Panc1 (cell line): ENCODE data around the gene CDH23. TPM values are rescaled to one million over a fixed set of nuclear protein-coding genes. Genes with fewer than 3 reads are reported as not detected.

Experiments
- ATAC-seq: fragments of 200-7000 bp; cut with Tn5 transposase; 2 replicates; pipeline ENCODE4 v1.9.1; 2020; ENCODE audit warnings: mild to moderate bottlenecking, moderate library complexity
- BruUV-seq: library from RNA; stranded (reverse); fragments of 400-500 nt; replicated peaks from 2 replicates; lab custom pipeline; 2021; lab: Mats Ljungman, UMichigan
- CTCF ChIA-PET: fragments of 300-600 bp; sonication (Branson Sonifier 250); formaldehyde crosslinking; loops from one replicate; lab custom pipeline; 2022; ENCODE audit warnings: antibody characterized with exemption; lab: Charles Lee
- POLR2A ChIA-PET: fragments of 300-600 bp; sonication (Branson Sonifier 250); formaldehyde crosslinking; loops from one replicate; lab custom pipeline; 2022; ENCODE audit warnings: antibody characterized with exemption; lab: Charles Lee
- DNase-seq: peaks from one replicate; pipeline ENCODE4 v3.0.0-alpha.2; 2010; ENCODE audit warnings: low read depth, low spot score
- H3K27ac ChIP-seq: 2 replicates; pipeline ENCODE4 v1.5.1; 2011; ENCODE audit warnings: mild to moderate bottlenecking, low read length, inconsistent platforms
- H3K27me3 ChIP-seq: fragments of 200-500 bp; sonication (Bioruptor generic); 2 replicates; pipeline ENCODE4 v1.6.0; 2014; ENCODE audit warnings: low read length, inconsistent platforms; ENCODE audit not compliant: control insufficient read depth, insufficient read depth
- H3K36me3 ChIP-seq: fragments of 200-500 bp; sonication (Bioruptor generic); 2 replicates; pipeline ENCODE4 v1.5.1; 2014; ENCODE audit warnings: inconsistent platforms, mild to moderate bottlenecking, low read length, moderate library complexity; ENCODE audit not compliant: control insufficient read depth, insufficient read depth
- H3K4me1 ChIP-seq: 2 replicates; pipeline ENCODE4 v1.5.1; 2011; ENCODE audit warnings: inconsistent platforms, mild to moderate bottlenecking, low read length, moderate library complexity; ENCODE audit not compliant: control insufficient read depth, insufficient read depth
- H3K4me3 ChIP-seq, 2 experiments: 2 replicates each; pipeline ENCODE4 v1.5.1; 2011 to 2012; ENCODE audit warnings: low read depth in 2 of 2, low read length in 2 of 2, mild to moderate bottlenecking in 2 of 2, inconsistent platforms in 1 of 2, moderate library complexity in 1 of 2
- H3K9me3 ChIP-seq: fragments of 200-500 bp; sonication (Bioruptor generic); 2 replicates; pipeline ENCODE4 v1.5.1; 2014; ENCODE audit warnings: low read depth, mild to moderate bottlenecking, inconsistent platforms, low read length, moderate library complexity; ENCODE audit not compliant: control insufficient read depth, insufficient read depth
- CTCF ChIP-seq: fragments of 450-650 bp; IDR thresholded peaks from 2 replicates; pipeline ENCODE4 v1.5.1; 2017; ENCODE audit warnings: mild to moderate bottlenecking
- POLR2AphosphoS5 ChIP-seq: IDR thresholded peaks from 2 replicates; pipeline ENCODE4 v1.6.1; 2012; ENCODE audit warnings: mild to moderate bottlenecking, low read depth, low read length, moderate library complexity
- REST ChIP-seq, 2 experiments: IDR thresholded peaks; 2 replicates each; pipeline ENCODE4 v1.6.1; 2011 to 2012; ENCODE audit warnings: low read depth in 2 of 2, control low read depth in 1 of 2, low read length in 1 of 2, mild to moderate bottlenecking in 1 of 2, moderate library complexity in 1 of 2; ENCODE audit not compliant: insufficient read depth in 1 of 2
- SIN3A ChIP-seq: IDR thresholded peaks from 2 replicates; pipeline ENCODE4 v1.6.1; 2012; ENCODE audit warnings: low read depth, mild to moderate bottlenecking, low read length, moderate library complexity, borderline replicate concordance; ENCODE audit not compliant: insufficient read depth
- TCF7L2 ChIP-seq: IDR thresholded peaks from 2 replicates; pipeline ENCODE4 v1.6.1; 2011; ENCODE audit warnings: mild to moderate bottlenecking, low read depth, low read length, inconsistent platforms
- in situ Hi-C: cut with HindIII; loops from 2 replicates; pipeline ENCODE4 v1.10.0; 2016; ENCODE audit warnings: low sequenced_read_pairs, low pct_unique_long_range_greater_than_20kb
- intact Hi-C: fragments of 100-400 bp; cut with micrococcal nuclease; formaldehyde crosslinking; loops from one replicate; pipeline ENCODE4 v1.10.0; 2022; ENCODE audit not compliant: unreplicated experiment
- total RNA-seq: library from RNA; stranded (reverse); gene quantifications from one replicate; pipeline ENCODE4 v1.2.1, GENCODE V29; 2021; ENCODE audit not compliant: unreplicated experiment

Gene CDH23
- total RNA-seq, 1 experiment from 2014 or later = 2.7 TPM

GRCh38 chr10:71616817-71617654, 220.3 kb downstream of the CDH23 start:
- H3K9me3 ChIP-seq = no peaks in the 10 kb centered on the region
- no peaks in the 10 kb centered on the region; the same call in 1 of the 2 replicates for H3K27me3 ChIP-seq
- no peak for DNase-seq
- CTCF ChIA-PET = interaction anchor here (0.7 to 1.2 kb wide), 3 partner anchors 47 to 221 kb away, joined by 3 to 5 read pairs (median 4); no protein-coding TSS in a partner anchor
- POLR2A ChIA-PET = no interaction called here
- in situ Hi-C loops (no loop called here), intact Hi-C loops (no loop called here)
- peaks cover 5% of the 10 kb centered on the region; the same call in 1 of the 2 replicates for H3K4me1 ChIP-seq
- H3K4me3 ChIP-seq = no peak overlapping the region
- no peak overlapping the region for H3K27ac ChIP-seq
- ATAC-seq = no peak
- no TSS peak for BruUV-seq
- H3K36me3 ChIP-seq = no peaks in the 10 kb centered on the region
- TF ChIP-seq TCF7L2 (no peak), SIN3A (no peak)

- in situ Hi-C loops (no loop called here), intact Hi-C loops (no loop called here)
- TF ChIP-seq REST (IDR thresholded peaks at IDR 0.05; ENCODE audit: insufficient read depth in 1 of 2, low read depth in 2 of 2, low read length in 1 of 2) = no peak
- TF ChIP-seq POLR2AphosphoS5 = no peak
- no peak for TF ChIP-seq TCF7L2
- no peak for TF ChIP-seq CTCF
- TF ChIP-seq SIN3A = no peak
- Histone ChIP-seq H3K4me3 (no peak overlapping the region), H3K4me1 (peaks cover 17% of the 10 kb centered on the region), H3K36me3 (no peaks in the 10 kb centered on the region), H3K27me3 (no peaks in the 10 kb centered on the region; the same call in 1 of the 2 replicates), H3K9me3 (no peaks in the 10 kb centered on the region), H3K27ac (no peak overlapping the region)
- BruUV-seq = no TSS peak
- DNase-seq (no peak), ATAC-seq (no peak)
- ChIA-PET CTCF (no interaction called here), POLR2A (no interaction called here)
These were observed 221.5 kb downstream of the CDH23 start for GRCh38 chr10:71618176-71618575.
